GM12878 (cell line): Measurements from ENCODE around the gene DNAJC25. TPM values are rescaled to one million over a fixed set of nuclear protein-coding genes. Genes with fewer than 3 reads are reported as not detected.

ENCODE experiments used
- ATAC-seq: fragments of 200-7000 bp; cut with Tn5 transposase; 3 replicates; pipeline ENCODE4 v1.9.1; 2020; ENCODE audit warnings: mild to moderate bottlenecking, moderate library complexity
- BruUV-seq: library from RNA; stranded (reverse); fragments of 400-500 nt; replicated peaks from 2 replicates; lab custom pipeline; 2021; lab: Mats Ljungman, UMichigan
- CTCF ChIA-PET: fragments of 300-600 bp; sonication (Branson Sonifier 250); formaldehyde crosslinking; extraction: SDS; loops from one replicate; lab custom pipeline; 2021; ENCODE audit warnings: inconsistent platforms; lab: Yijun Ruan, JAX
- POLR2A ChIA-PET: fragments of 350-600 bp; formaldehyde crosslinking; extraction: SDS; loops from one replicate; lab custom pipeline; 2021; ENCODE audit warnings: inconsistent platforms; lab: Charles Lee
- RAD21 ChIA-PET: fragments of 300-600 bp; sonication (Branson Sonifier 250); formaldehyde crosslinking; loops from one replicate; lab custom pipeline; 2023; ENCODE audit warnings: antibody characterized with exemption; ENCODE audit not compliant: unreplicated experiment; lab: Charles Lee
- SMC1A ChIA-PET: fragments of 300-600 bp; sonication (Branson Sonifier 250); formaldehyde crosslinking; loops from one replicate; lab custom pipeline; 2023; ENCODE audit not compliant: unreplicated experiment, uncharacterized antibody; lab: Charles Lee
- DNase-seq: peaks from one replicate; pipeline ENCODE4 v3.0.0-alpha.2; 2011; ENCODE audit warnings: low read depth, low spot score
- FAIRE-seq: peaks from 3 replicates; lab custom pipeline; 2011; peaks lifted over from hg19 to GRCh38; lab: Jason Lieb, UNC
- H2AFZ ChIP-seq: 2 replicates; pipeline ENCODE4 v1.6.0; 2011; ENCODE audit warnings: low read depth, low read length, control low read depth; ENCODE audit not compliant: control insufficient read depth
- H3K27ac ChIP-seq: 2 replicates; pipeline ENCODE4 v1.5.1; 2011; ENCODE audit warnings: control low read depth; ENCODE audit not compliant: control insufficient read depth, insufficient read depth
- H3K27me3 ChIP-seq, 2 experiments: replicated peaks in 1 of 2; 2 replicates each; pipeline versions ENCODE4 v1.6.0 to v1.6.1; 2011; ENCODE audit warnings: low read length in 1 of 2; ENCODE audit not compliant: control insufficient read depth in 2 of 2, insufficient read depth in 2 of 2
- H3K36me3 ChIP-seq, 2 experiments: 2 replicates each; pipeline ENCODE4 v1.5.1; 2011; ENCODE audit warnings: low read length in 1 of 2; ENCODE audit not compliant: control insufficient read depth in 2 of 2, insufficient read depth in 2 of 2
- H3K4me1 ChIP-seq: 2 replicates; pipeline ENCODE4 v1.6.1; 2011; ENCODE audit warnings: mild to moderate bottlenecking, low read length, moderate library complexity, mixed read lengths; ENCODE audit not compliant: control insufficient read depth, insufficient read depth
- H3K4me2 ChIP-seq: 2 replicates; pipeline ENCODE4 v1.6.0; 2011; ENCODE audit warnings: control low read depth; ENCODE audit not compliant: control insufficient read depth, insufficient read depth
- H3K4me3 ChIP-seq: fragments of 200-600 bp; sonication (generic); 2 replicates; pipeline ENCODE4 v1.5.1; 2016
- H3K79me2 ChIP-seq: 2 replicates; pipeline ENCODE4 v1.6.0; 2011; ENCODE audit warnings: low read length; ENCODE audit not compliant: control insufficient read depth, insufficient read depth
- H3K9ac ChIP-seq: 2 replicates; pipeline ENCODE4 v1.8.0; 2011; ENCODE audit warnings: low read length, control low read depth, mixed read lengths; ENCODE audit not compliant: control insufficient read depth, insufficient read depth
- H3K9me3 ChIP-seq: replicated peaks from 3 replicates; pipeline ENCODE4 v1.5.1; 2011; ENCODE audit warnings: mild to moderate bottlenecking, low read length; ENCODE audit not compliant: control insufficient read depth, insufficient read depth
- H4K20me1 ChIP-seq: 2 replicates; pipeline ENCODE4 v1.6.0; 2011; ENCODE audit not compliant: control insufficient read depth, insufficient read depth
- ASH2L ChIP-seq: fragments of 300-600, 200-600 bp; sonication (generic); IDR thresholded peaks from 2 replicates; pipeline ENCODE4 v1.6.1; 2017; ENCODE audit warnings: low read depth, mild to moderate bottlenecking, borderline replicate concordance
- BACH1 ChIP-seq: fragments of 450-650 bp; IDR thresholded peaks from 2 replicates; pipeline ENCODE4 v1.6.1; 2017; ENCODE audit warnings: mild to moderate bottlenecking, borderline replicate concordance
- EZH2 ChIP-seq: IDR thresholded peaks from 2 replicates; pipeline ENCODE4 v1.6.1; 2012; ENCODE audit warnings: low read depth, mild to moderate bottlenecking, control low read depth, inconsistent platforms, low read length, borderline replicate concordance; ENCODE audit not compliant: control insufficient read depth
- HDAC2 ChIP-seq: fragments of 200-600 bp; sonication (generic); IDR thresholded peaks from 2 replicates; pipeline ENCODE4 v1.6.1; 2017
- NFIC ChIP-seq: IDR thresholded peaks from 2 replicates; pipeline ENCODE4 v1.6.1; 2012; ENCODE audit warnings: low read depth, mild to moderate bottlenecking, inconsistent platforms, low read length, moderate library complexity
- SIX5 ChIP-seq: IDR thresholded peaks from 2 replicates; pipeline ENCODE4 v1.6.1; 2011; ENCODE audit warnings: mild to moderate bottlenecking, low read depth, low read length, moderate library complexity; ENCODE audit not compliant: severe bottlenecking
- ZNF622 ChIP-seq: fragments of 450-650 bp; IDR thresholded peaks from 2 replicates; pipeline ENCODE4 v1.6.1; 2017; ENCODE audit warnings: mild to moderate bottlenecking, inconsistent platforms
- WGBS: methylation state at CpG from one replicate; pipeline ENCODE4 v1.1.6; 2016; ENCODE audit warnings: low lambda C conversion rate; ENCODE audit not compliant: insufficient replicate concordance, insufficient coverage; ENCODE audit errors: missing lambda C conversion rate; 5-methylcytosine and 5-hydroxymethylcytosine counted together
- in situ Hi-C: fragments of 300-500 bp; cut with MboI; formaldehyde crosslinking; loops from 9 replicates; pipeline ENCODE4 v1.14.3; 2018; ENCODE audit warnings: mixed read lengths
- intact Hi-C: fragments of 100-400 bp; cut with micrococcal nuclease; formaldehyde crosslinking; loops from one replicate; pipeline ENCODE4 v1.14.2; 2022; ENCODE audit not compliant: unreplicated experiment
- polyA plus RNA-seq, 11 experiments: library from polyadenylated mRNA; depleted of rRNA in 4 of 11; unstranded in 6 of 11; stranded (reverse) in 5 of 11; fragments of >200 nt; fragmentation: Nextera tagmentation in 4 of 11; fragmentation: Illumina TruSeq in 1 of 11; extraction: Ambion mirVana in 4 of 11; extraction: Trizol in 1 of 11; gene quantifications; 1 replicate in 1 of 11; 2 replicates in 10 of 11; pipeline versions ENCODE4 v1.2.1 to v1.2.3, GENCODE V29; 2011 to 2016; ENCODE audit warnings: inconsistent platforms in 2 of 11, missing spikeins in 2 of 11, low read depth in 1 of 11
- total RNA-seq, 4 experiments: library from RNA; depleted of rRNA in 3 of 4; stranded (reverse); fragments of >200 nt in 3 of 4; fragmentation: Illumina TruSeq in 1 of 4; extraction: Trizol in 1 of 4; gene quantifications; 2 replicates each; pipeline versions ENCODE4 v1.2.1 to v1.2.3, GENCODE V29; 2013 to 2021
- TF ChIP-seq, protein P1 (sequence below): IDR thresholded peaks from 2 replicates; pipeline ENCODE4 v1.6.1; 2012; ENCODE audit warnings: low read depth, low read length, improper control_type of control experiment

The DNAJC25 gene
- total and polyA plus RNA-seq, 10 of the 15 experiments (the other 5 are each of a cell fraction or from before 2014, with no cell fraction given), result 2.4 to 6.4 (median 4.0) TPM

DNA sequence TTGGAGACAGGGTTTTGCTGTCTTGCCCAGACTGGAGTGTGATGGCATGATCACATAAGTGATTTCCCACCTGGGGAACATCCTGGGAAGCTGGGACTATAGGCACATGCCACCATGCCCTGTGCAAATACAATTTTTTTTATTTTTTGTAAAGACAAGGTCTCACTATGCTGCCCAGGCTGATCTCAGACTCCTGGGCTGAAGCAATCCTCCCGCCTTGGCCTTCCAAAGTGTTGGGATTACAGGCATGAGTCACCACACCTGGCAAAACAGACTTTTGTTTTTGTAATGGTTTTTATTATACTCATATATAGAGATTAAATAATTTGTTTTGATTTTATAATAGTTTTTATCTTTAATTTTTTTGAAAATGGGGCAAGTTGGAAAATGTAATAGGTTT lies 14.7 kb downstream of the DNAJC25 start:
- in situ Hi-C loops (no loop called here), intact Hi-C loops (no loop called here)
- Histone ChIP-seq H3K36me3 (peaks cover 0 to 19% of the 10 kb centered on the region in 2 experiments; a peak in 2 of 4 replicates), H3K4me2 (no peak overlapping the region), H3K9me3 (no peaks in the 10 kb centered on the region), H3K4me3 (no peak overlapping the region), H3K27me3 (no peaks in the 10 kb centered on the region), H3K27ac (no peak overlapping the region), H3K79me2 (no peaks in the 10 kb centered on the region), H3K4me1 (no peaks in the 10 kb centered on the region), H3K9ac (no peak overlapping the region), H4K20me1 (no peaks in the 10 kb centered on the region), H2AFZ (no peak overlapping the region)
- no peak for ATAC-seq
- ChIA-PET RAD21 (interaction anchor here (1.1 kb wide), 1 partner anchor 12 kb away, joined by 3 read pairs; no protein-coding TSS in a partner anchor), SMC1A (interaction anchor here (0.6 to 1.4 kb wide), 2 partner anchors 9 to 144 kb away, joined by 3 read pairs; no protein-coding TSS in a partner anchor), POLR2A (interaction anchor here (0.6 kb wide), 1 partner anchor 22 kb away, joined by 4 read pairs; no protein-coding TSS in a partner anchor), CTCF (interaction anchor here (1.0 kb wide), 1 partner anchor 24 kb away, joined by 3 read pairs; no protein-coding TSS in a partner anchor)
- no TSS peak for BruUV-seq
- TF ChIP-seq HDAC2 (no peak), ASH2L (no peak), NFIC (no peak), SIX5 (no peak), BACH1 (no peak), EZH2 (no peak), ZNF622 (no peak)
- TF ChIP-seq, protein P1, sequence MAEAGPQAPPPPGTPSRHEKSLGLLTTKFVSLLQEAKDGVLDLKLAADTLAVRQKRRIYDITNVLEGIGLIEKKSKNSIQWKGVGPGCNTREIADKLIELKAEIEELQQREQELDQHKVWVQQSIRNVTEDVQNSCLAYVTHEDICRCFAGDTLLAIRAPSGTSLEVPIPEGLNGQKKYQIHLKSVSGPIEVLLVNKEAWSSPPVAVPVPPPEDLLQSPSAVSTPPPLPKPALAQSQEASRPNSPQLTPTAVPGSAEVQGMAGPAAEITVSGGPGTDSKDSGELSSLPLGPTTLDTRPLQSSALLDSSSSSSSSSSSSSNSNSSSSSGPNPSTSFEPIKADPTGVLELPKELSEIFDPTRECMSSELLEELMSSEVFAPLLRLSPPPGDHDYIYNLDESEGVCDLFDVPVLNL, result no peak
- no peak for DNase-seq
- no peak for FAIRE-seq
- 100% methylated on average over 1 of the region's 1 CpG for WGBS
